Measurements from ENCODE around the gene MMP14. TPM values are rescaled to one million over a fixed set of nuclear protein-coding genes. Genes with fewer than 3 reads are reported as not detected.

MMP14 gene
- total and polyA plus RNA-seq, 9 of the 15 experiments (the other 6 are each of a cell fraction or from before 2014, with no cell fraction given), result 0.36 to 5.8 (median 1.3) TPM; not detected in 2

- 0 out of 4 replicates have a peak, but pooled peaks of 1 of the 2 experiments have one; percentile 17 for TF ChIP-seq ARNT (IDR thresholded peaks at IDR 0.05)
- no peak for TF ChIP-seq ZNF586 (CRISPR knock-in tag; conservative IDR thresholded peaks at IDR 0.05)
- peak; percentile 87 for TF ChIP-seq GATAD2A (IDR thresholded peaks at IDR 0.05)
- TF ChIP-seq ZNF395 (CRISPR knock-in tag; IDR thresholded peaks at IDR 0.05), result no peak; the same call in none of the 2 replicates
- no peak for TF ChIP-seq MECOM (CRISPR knock-in tag; IDR thresholded peaks at IDR 0.05)
- TF ChIP-seq ZNF133 (CRISPR knock-in tag; IDR thresholded peaks at IDR 0.05), result no peak
- no peak for TF ChIP-seq PPARD (CRISPR knock-in tag; IDR thresholded peaks at IDR 0.05)
- TF ChIP-seq SUPT5H (IDR thresholded peaks at IDR 0.05), result peak; percentile 87
- no peak for TF ChIP-seq FOXJ3 (CRISPR knock-in tag; IDR thresholded peaks at IDR 0.05)
- TF ChIP-seq PML (IDR thresholded peaks at IDR 0.05; ENCODE audit: low read length), result peak; percentile 46; the same call in 1 of the 2 replicates
- TF ChIP-seq ILF3 (IDR thresholded peaks at IDR 0.05; ENCODE audit: borderline replicate concordance), result no peak
- TF ChIP-seq CBX2 (IDR thresholded peaks at IDR 0.05; ENCODE audit: insufficient read depth, low read length, poor library complexity, severe bottlenecking), result no peak
- TF ChIP-seq NFRKB (IDR thresholded peaks at IDR 0.05; ENCODE audit: low read depth), result no peak
- no peak for TF ChIP-seq JUNB (CRISPR knock-in tag; conservative IDR thresholded peaks at IDR 0.05)
- TF ChIP-seq, protein P1, sequence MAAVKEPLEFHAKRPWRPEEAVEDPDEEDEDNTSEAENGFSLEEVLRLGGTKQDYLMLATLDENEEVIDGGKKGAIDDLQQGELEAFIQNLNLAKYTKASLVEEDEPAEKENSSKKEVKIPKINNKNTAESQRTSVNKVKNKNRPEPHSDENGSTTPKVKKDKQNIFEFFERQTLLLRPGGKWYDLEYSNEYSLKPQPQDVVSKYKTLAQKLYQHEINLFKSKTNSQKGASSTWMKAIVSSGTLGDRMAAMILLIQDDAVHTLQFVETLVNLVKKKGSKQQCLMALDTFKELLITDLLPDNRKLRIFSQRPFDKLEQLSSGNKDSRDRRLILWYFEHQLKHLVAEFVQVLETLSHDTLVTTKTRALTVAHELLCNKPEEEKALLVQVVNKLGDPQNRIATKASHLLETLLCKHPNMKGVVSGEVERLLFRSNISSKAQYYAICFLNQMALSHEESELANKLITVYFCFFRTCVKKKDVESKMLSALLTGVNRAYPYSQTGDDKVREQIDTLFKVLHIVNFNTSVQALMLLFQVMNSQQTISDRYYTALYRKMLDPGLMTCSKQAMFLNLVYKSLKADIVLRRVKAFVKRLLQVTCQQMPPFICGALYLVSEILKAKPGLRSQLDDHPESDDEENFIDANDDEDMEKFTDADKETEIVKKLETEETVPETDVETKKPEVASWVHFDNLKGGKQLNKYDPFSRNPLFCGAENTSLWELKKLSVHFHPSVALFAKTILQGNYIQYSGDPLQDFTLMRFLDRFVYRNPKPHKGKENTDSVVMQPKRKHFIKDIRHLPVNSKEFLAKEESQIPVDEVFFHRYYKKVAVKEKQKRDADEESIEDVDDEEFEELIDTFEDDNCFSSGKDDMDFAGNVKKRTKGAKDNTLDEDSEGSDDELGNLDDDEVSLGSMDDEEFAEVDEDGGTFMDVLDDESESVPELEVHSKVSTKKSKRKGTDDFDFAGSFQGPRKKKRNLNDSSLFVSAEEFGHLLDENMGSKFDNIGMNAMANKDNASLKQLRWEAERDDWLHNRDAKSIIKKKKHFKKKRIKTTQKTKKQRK (IDR thresholded peaks at IDR 0.05; ENCODE audit: borderline replicate concordance, low read depth, low read length), result no peak
- no peak for TF ChIP-seq HDAC6 (IDR thresholded peaks at IDR 0.05; ENCODE audit: low read depth, low read length)
- TF ChIP-seq, protein P2, sequence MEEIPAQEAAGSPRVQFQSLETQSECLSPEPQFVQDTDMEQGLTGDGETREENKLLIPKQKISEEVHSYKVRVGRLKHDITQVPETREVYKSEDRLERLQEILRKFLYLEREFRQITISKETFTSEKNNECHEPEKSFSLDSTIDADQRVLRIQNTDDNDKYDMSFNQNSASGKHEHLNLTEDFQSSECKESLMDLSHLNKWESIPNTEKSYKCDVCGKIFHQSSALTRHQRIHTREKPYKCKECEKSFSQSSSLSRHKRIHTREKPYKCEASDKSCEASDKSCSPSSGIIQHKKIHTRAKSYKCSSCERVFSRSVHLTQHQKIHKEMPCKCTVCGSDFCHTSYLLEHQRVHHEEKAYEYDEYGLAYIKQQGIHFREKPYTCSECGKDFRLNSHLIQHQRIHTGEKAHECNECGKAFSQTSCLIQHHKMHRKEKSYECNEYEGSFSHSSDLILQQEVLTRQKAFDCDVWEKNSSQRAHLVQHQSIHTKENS (CRISPR knock-in tag; IDR thresholded peaks at IDR 0.05), result no peak
- no peak for TF ChIP-seq STAT5A (IDR thresholded peaks at IDR 0.05; ENCODE audit: borderline replicate concordance, low read length)
- no peak for TF ChIP-seq RBM25 (IDR thresholded peaks at IDR 0.05; ENCODE audit: low read depth, low read length, severe bottlenecking)
- TF ChIP-seq SMAD4 (CRISPR knock-in tag; conservative IDR thresholded peaks at IDR 0.05), result peak; percentile 86
- no peak for TF ChIP-seq ZNF280B (CRISPR knock-in tag; IDR thresholded peaks at IDR 0.05)
- no peak for TF ChIP-seq ZNF347 (CRISPR knock-in tag; IDR thresholded peaks at IDR 0.05; ENCODE audit: low read depth)
These were observed 35.0 kb downstream of the MMP14 start, which contains the start of gene LRP10 (continued) for GRCh38 chr14:22871224-22872032.

All from K562 (cell line).